HG03039 (cell line): Measurements from ENCODE around the gene CHST1.

Source experiments
- ATAC-seq: cut with Tn5 transposase; IDR thresholded peaks from one replicate; pipeline ENCODE4 v1.9.1; 2021; ENCODE audit warnings: mild to moderate bottlenecking, moderate library complexity; ENCODE audit not compliant: unreplicated experiment

Gene CHST1

GRCh38 chr11:45660729-45661438 lies 4.5 kb downstream of the CHST1 start:
- no peak for ATAC-seq

DNA sequence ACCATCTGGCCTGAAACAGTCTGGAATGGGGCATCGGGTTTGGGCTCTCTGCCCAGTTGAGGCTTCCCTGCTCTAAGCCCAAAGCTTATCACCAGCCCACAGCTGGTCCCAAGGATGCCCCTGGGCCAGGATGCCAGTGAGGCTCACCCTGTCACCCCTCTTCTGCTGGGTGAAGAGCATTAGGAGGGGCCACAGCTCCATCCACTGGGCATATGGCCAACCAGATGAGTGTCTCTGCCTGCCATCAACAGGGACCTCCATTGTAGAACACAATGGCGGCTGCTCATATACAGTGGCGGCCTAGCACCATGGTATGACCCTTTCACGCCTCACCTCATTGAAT lies 5.6 kb downstream of the CHST1 start:
- no peak for ATAC-seq

DNA sequence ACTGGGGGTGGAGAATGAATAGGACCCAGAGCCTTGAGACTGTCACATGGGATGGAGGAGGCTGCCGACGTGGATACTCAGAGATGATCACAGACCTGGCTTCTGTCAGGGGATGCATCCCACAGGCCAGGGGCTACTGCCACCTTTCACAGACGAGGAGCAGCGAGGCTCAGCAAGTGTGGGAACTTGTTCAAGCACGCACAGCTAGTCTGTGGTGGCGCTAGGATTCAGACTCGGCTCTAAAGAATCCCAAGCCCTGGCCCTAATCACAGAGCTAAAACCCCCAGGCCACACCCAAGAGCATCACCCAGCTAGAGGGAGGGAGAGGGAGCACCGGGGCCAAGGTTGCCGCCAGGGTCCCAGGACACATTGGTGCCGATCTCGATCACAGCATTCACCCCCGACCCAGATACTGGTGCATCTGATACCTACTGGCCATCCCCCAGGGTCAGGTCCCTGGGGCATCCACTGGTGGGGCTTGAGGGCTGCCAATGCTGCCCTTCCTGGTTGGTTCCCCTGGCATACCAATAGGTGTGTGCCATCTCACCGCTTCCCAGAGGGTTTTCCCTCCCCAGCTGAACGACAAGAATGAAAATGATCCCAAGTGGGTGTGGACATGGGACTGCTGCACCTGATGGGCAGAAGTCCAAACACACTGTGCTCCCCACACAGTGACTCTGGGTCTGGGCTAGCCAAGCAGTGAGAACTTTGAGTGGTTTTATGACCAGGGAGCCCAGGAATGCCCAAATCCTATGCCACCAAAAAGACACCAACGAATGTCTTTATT lies 6.2 kb downstream of the CHST1 start:
- no peak for ATAC-seq

GRCh38 chr11:45658292-45658991 lies 7.0 kb downstream of the CHST1 start:
- no peak for ATAC-seq

DNA sequence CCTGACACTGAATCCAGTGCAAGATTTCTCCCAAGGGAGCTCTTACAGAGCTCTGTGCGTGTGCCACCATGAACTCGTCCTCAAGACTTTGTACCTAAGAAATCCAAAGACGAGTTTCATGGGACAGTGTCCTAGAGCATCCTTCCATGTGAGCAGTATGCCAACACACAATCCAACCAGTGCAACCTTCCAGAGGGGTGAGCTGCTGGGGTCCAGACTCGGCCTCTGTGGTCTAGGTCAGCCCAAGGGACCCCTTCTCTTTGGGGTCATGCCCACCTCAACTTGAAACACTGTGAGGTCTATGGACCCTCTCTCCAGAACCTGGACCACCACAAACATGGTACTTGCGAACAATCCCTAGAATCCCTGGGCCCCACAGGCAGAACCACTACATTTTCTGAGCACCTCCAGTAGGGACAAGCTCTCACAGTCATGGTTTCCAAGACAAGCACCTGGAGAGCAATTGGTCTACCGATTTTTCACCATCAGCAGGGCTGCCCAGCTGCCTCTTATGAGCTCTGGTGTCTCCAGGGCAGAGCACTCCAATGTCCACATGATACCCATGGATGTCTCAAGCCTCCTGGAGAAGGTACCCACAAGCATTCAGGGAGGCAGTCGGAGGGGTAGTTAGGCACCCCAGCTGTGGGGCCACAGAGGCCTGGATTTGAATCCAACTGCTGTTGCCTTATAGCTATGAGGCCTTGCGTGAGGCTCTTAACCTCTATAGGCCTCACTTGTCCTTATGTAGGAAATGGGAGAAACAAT lies 7.7 kb downstream of the CHST1 start:
- no peak for ATAC-seq

DNA sequence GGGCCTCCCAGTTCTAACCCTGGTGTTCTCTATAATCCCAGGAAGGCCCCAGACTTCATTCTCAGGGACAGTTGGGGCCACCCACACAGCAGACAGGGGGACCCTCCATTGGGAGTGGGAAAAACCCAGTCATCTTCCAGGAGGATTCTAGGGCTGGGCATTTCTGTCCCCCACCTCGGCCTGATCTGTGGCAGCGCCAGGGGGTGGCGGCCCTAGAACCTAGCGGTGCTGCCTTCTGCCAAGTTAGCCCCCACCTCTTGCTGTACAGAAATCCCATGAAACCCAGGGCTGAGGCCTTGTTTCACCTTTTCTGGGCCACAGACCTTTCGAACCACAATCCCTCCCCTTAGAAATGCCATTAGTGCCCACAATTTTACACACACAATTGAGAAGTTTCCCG lies 9.6 kb downstream of the CHST1 start:
- ATAC-seq: no peak

DNA sequence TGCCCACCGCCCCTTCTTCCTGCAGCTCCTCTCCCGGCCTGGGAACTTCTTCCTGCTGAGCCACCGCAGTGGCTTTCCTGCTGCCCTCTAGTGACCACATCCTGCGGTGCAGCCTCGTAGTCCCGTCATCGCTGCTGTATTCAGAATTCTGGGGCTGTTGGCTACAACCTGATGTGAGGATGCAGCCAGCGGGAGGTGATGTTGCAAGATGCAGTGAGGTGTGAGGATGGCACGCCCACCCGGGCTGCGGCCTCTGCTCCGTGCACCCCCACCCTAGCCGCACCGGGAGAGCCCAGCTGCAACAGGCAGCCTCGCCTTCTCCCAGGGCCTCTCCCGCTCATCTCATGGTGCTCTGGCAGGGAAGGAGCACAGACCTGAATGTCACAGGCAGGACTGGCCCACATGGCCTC lies 10.1 kb downstream of the CHST1 start:
- ATAC-seq: peak; percentile 52

DNA sequence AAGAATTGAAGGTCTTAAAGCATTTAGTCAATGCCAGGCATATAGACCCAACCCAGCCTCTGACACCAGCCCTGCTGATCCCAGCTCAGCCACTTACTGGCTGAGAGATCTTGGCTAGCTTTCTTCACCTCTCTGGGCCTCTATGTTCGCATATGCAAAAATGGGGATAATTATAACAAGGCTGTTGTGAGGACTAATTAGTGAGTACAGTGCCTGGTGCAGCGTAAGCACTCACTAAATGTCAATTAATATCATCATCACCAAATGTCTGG lies 10.5 kb downstream of the CHST1 start:
- no peak for ATAC-seq

- no peak for ATAC-seq
Measured at GRCh38 chr11:45654231-45655011, 11.0 kb downstream of the CHST1 start.

DNA sequence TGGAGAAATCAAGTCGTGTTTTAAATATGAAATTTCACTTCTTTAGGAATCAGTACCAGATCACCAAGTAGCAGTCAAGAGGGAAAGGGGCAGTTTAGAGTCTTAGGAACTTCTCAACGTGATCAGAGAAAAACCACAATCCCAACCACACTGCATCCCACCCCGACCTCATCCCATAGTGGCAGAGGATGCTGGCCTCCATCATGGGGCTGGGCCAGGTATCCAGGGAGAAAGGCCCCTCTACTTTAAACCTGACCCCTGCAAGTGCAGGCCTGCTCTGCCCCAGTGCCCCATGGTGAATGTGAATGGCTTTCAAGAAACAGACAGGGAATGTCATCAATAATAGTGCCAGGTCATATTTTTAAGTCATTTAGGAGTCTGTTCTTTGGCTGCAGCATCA lies 12.1 kb downstream of the CHST1 start:
- no peak for ATAC-seq

DNA sequence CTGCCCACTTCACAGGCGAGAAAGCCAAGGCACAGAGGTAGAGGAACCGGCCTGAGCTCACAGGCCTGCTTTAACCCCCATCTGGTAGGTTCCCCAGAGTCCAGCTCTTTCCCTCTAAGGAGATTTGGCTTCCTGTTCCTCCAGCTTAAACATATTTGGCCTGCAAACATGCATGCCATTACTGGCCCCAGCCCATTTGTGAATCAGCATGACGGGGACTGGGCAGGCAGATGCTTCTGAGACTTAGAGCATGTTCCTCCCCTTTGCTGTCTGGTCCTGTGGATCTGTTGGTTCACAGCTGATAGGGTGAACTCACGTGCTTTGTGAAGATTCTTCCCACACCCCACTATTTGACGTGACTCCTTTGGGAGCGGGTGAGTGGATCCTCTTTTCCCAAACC lies 12.6 kb downstream of the CHST1 start:
- ATAC-seq: no peak

- no peak for ATAC-seq
Measured at GRCh38 chr11:45651841-45652749, 13.3 kb downstream of the CHST1 start.

DNA sequence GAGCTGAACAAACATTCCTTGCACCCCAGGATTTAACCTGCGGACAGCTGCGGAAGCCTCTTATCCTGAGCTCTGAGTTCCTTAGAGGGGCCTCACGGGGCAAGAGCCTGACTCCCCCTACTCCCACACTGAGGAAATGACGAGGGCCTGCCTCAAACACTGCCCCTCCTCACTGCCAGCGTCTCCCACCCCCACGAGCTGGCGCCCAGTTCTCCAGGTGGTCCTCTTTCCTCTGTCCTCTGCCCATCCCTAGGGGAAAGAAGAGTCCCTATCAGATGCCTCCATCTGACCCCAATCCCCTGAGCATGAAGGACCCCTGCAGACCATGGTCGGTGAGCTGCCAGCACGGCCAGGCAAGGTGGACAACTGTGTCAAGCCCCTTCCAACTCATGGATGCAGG lies 14.3 kb downstream of the CHST1 start:
- no peak for ATAC-seq

DNA sequence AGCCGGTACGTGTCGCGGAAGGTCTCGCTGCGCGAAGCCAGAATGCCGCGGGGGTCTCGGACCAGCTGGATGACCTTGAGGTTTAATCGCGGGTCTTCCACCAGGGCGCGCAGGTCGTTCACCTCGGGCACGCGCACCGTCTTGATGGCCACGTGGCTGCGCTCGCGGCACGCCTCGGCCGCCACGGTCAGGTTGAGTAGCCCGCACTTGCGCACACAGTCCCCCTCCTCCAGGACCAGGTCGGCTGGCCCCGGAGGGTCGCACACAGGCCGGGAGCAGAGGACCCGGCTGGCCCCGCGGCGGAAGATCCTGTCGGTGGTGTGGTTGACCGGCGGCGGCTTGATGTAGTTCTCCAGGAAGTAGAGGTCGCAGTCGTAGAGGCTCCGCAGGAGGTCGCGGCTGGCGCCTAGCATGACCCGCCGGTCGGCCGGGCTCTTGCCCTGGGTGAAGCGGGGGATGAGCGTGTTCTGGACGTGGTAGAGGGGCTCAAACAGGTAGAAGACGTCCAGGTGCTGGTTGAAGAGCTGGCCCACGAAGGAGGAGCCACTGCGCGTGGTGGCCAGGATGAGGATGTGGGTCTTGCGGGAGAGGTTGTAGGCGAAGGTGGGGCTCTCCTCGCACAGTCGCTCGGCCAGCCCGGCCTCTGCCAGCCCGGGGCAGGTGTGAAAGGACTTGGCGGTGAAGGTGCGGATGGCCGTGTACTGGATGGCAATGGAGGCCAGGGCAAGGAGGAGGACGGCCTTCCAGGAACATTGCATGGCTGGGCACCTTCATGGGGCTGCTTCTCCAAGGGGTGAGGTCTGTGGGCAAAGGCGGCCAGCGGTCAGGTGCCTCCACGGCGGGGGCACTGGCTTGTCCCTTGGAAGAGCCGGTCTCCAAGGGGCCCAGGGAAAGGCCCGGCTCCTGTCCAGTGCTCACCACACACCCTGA lies 15.0 kb downstream of the CHST1 start:
- ATAC-seq: no peak

DNA sequence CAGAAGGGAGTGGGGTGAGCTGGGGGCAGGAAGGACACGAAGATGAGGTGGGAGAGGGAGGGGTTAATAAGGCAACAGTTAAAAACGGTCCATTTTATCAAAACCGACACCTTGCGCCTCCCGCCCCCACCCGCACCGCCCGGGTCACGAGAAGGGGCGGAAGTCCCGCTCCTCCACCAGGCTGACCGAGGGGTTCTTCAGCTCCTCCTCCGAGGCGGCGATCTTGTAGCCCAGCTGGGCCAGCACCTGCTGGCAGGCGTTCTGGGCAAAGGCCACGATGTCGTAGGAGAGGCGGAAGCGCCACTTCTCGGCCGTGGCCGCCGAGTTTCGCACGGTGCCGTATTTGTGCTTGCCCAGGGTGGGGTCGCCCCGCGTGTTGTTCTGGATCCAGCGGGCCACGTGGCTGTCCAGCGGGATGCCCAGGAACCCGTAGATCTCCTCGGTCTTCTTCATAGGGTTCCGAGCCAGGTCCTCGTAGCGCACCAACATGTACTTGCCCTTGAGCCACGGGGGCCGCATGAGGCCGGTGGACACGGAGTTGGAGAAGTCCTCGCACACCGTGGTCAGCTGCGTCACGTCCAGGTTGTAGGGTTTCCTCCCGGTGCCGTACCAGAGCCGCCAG lies 15.8 kb downstream of the CHST1 start:
- no peak for ATAC-seq

- ATAC-seq: no peak
Measured at GRCh38 chr11:45648931-45649330, 16.5 kb downstream of the CHST1 start.

- ATAC-seq: no peak
Measured at GRCh38 chr11:45647786-45648185, 17.6 kb downstream of the CHST1 start.

DNA sequence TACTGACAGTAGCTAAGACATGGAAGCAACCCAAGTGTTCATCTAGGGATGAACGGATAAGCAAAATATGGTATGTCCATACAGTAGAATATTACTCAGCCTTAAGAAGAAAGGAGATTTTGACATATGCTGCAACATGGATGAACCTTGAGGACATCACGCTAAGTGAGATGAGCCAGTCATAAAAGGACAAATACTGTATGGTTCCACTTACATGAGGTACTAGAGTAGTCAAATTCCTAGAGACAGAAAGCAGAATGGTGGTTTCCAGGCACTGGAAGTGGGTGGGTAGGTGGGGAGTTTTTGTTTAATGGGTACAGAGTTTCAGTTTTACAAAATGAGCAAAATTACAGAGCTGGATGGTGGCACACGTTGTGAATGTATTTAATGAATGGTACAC lies 18.1 kb downstream of the CHST1 start:
- no peak for ATAC-seq
